Measurements from ENCODE around the gene ARHGAP30. TPM values are rescaled to one million over a fixed set of nuclear protein-coding genes. Genes with fewer than 3 reads are reported as not detected.

Gene ARHGAP30
- total and polyA plus RNA-seq, 9 donors, result 1.3 to 3.4 (median 2.9) TPM

- DNase-seq, result no peak
- Histone ChIP-seq H3K4me1 (ENCODE audit: control insufficient read depth, insufficient read depth, low read length) (peaks cover 1% of the 10 kb centered on the region), H3K36me3 (ENCODE audit: control insufficient read depth, insufficient read depth, low read length) (no peaks in the 10 kb centered on the region), H3K9me3 (replicated peaks; ENCODE audit: control insufficient read depth, low read depth, low read length) (no peaks in the 10 kb centered on the region), H3K4me3 (ENCODE audit: low read length) (no peak overlapping the region), H3K27me3 (ENCODE audit: control insufficient read depth, insufficient read depth, low read length) (no peaks in the 10 kb centered on the region), H3K27ac (ENCODE audit: low read length) (no peak overlapping the region)
- WGBS (ENCODE audit: insufficient coverage), result 80% methylated on average over 4 of the region's 5 CpGs
Measured at GRCh38 chr1:161091093-161091492, 21.4 kb upstream of the ARHGAP30 start.

- no peaks in the 10 kb centered on the region for H3K4me1 ChIP-seq (ENCODE audit: control insufficient read depth, insufficient read depth, low read length)
- H3K27ac ChIP-seq (ENCODE audit: low read length), result no peak overlapping the region
- H3K36me3 ChIP-seq (ENCODE audit: control insufficient read depth, insufficient read depth, low read length), result no peaks in the 10 kb centered on the region
- H3K27me3 ChIP-seq (ENCODE audit: control insufficient read depth, insufficient read depth, low read length), result no peaks in the 10 kb centered on the region
- no peak for DNase-seq
- no peak overlapping the region for H3K4me3 ChIP-seq (ENCODE audit: low read length)
- no CpG with 5 or more reads among the region's 3 CpGs for WGBS (ENCODE audit: insufficient coverage)
- H3K9me3 ChIP-seq (replicated peaks; ENCODE audit: control insufficient read depth, low read depth, low read length), result no peaks in the 10 kb centered on the region
Measured at GRCh38 chr1:161090617-161091016, 20.9 kb upstream of the ARHGAP30 start.

- Histone ChIP-seq H3K4me3 (ENCODE audit: low read length) (no peak overlapping the region), H3K36me3 (ENCODE audit: control insufficient read depth, insufficient read depth, low read length) (no peaks in the 10 kb centered on the region), H3K27me3 (ENCODE audit: control insufficient read depth, insufficient read depth, low read length) (no peaks in the 10 kb centered on the region), H3K4me1 (ENCODE audit: control insufficient read depth, insufficient read depth, low read length) (no peaks in the 10 kb centered on the region), H3K9me3 (replicated peaks; ENCODE audit: control insufficient read depth, low read depth, low read length) (no peaks in the 10 kb centered on the region), H3K27ac (ENCODE audit: low read length) (no peak overlapping the region)
- 94% methylated on average over 3 of the region's 5 CpGs for WGBS (ENCODE audit: insufficient coverage)
- no peak for DNase-seq
Measured at GRCh38 chr1:161089938-161090337, 20.2 kb upstream of the ARHGAP30 start.

- no peak for DNase-seq
- no peaks in the 10 kb centered on the region for H3K27me3 ChIP-seq (ENCODE audit: control insufficient read depth, insufficient read depth, low read length)
Measured at GRCh38 chr1:161089251-161089924, 19.7 kb upstream of the ARHGAP30 start, which contains the start of gene NECTIN4. TSS of gene NECTIN4 (minus strand) at chr1:161089558. CDS start at chr1:161089296, 262 bp downstream.

GRCh38 chr1:161088587-161089110 lies 19.0 kb upstream of the ARHGAP30 start:
- DNase-seq, result no peak
- Histone ChIP-seq H3K27me3 (ENCODE audit: control insufficient read depth, insufficient read depth, low read length) (no peaks in the 10 kb centered on the region), H3K4me3 (ENCODE audit: low read length) (no peak overlapping the region), H3K36me3 (ENCODE audit: control insufficient read depth, insufficient read depth, low read length) (no peaks in the 10 kb centered on the region), H3K4me1 (ENCODE audit: control insufficient read depth, insufficient read depth, low read length) (no peaks in the 10 kb centered on the region), H3K27ac (ENCODE audit: low read length) (no peak overlapping the region), H3K9me3 (replicated peaks; ENCODE audit: control insufficient read depth, low read depth, low read length) (no peaks in the 10 kb centered on the region)
- WGBS (ENCODE audit: insufficient coverage), result 67% methylated on average over 1 of the region's 3 CpGs

More at GRCh38 chr1:161089251-161089924, 19.7 kb upstream of the ARHGAP30 start, which contains the start of gene NECTIN4:
- no peaks in the 10 kb centered on the region for H3K4me1 ChIP-seq (ENCODE audit: control insufficient read depth, insufficient read depth, low read length)
- WGBS (ENCODE audit: insufficient coverage), result 47% methylated on average over 18 of the region's 22 CpGs
- no peaks in the 10 kb centered on the region for H3K9me3 ChIP-seq (replicated peaks; ENCODE audit: control insufficient read depth, low read depth, low read length)
- no peak within 1 kb of the TSS for H3K27ac ChIP-seq (ENCODE audit: low read length)
- H3K36me3 ChIP-seq (ENCODE audit: control insufficient read depth, insufficient read depth, low read length), result no peaks in the 10 kb centered on the region
- no peak within 1 kb of the TSS for H3K4me3 ChIP-seq (ENCODE audit: low read length)

GRCh38 chr1:161086457-161086856 lies 16.8 kb upstream of the ARHGAP30 start:
- Histone ChIP-seq H3K27ac (ENCODE audit: low read length) (no peak overlapping the region), H3K4me1 (ENCODE audit: control insufficient read depth, insufficient read depth, low read length) (no peaks in the 10 kb centered on the region), H3K36me3 (ENCODE audit: control insufficient read depth, insufficient read depth, low read length) (no peaks in the 10 kb centered on the region), H3K4me3 (ENCODE audit: low read length) (no peak overlapping the region), H3K27me3 (ENCODE audit: control insufficient read depth, insufficient read depth, low read length) (no peaks in the 10 kb centered on the region), H3K9me3 (replicated peaks; ENCODE audit: control insufficient read depth, low read depth, low read length) (no peaks in the 10 kb centered on the region)
- DNase-seq, result no peak
- WGBS (ENCODE audit: insufficient coverage), result 57% methylated on average over 3 of the region's 4 CpGs

GRCh38 chr1:161085165-161085564 lies 15.5 kb upstream of the ARHGAP30 start:
- no peak for DNase-seq
- H3K27me3 ChIP-seq (ENCODE audit: control insufficient read depth, insufficient read depth, low read length), result peaks cover under 1% of the 10 kb centered on the region
- WGBS (ENCODE audit: insufficient coverage), result no CpG with 5 or more reads among the region's 2 CpGs
- no peaks in the 10 kb centered on the region for H3K9me3 ChIP-seq (replicated peaks; ENCODE audit: control insufficient read depth, low read depth, low read length)
- no peak overlapping the region for H3K4me3 ChIP-seq (ENCODE audit: low read length)
- H3K27ac ChIP-seq (ENCODE audit: low read length), result no peak overlapping the region
- no peaks in the 10 kb centered on the region for H3K4me1 ChIP-seq (ENCODE audit: control insufficient read depth, insufficient read depth, low read length)
- no peaks in the 10 kb centered on the region for H3K36me3 ChIP-seq (ENCODE audit: control insufficient read depth, insufficient read depth, low read length)

GRCh38 chr1:161084597-161084988 lies 14.9 kb upstream of the ARHGAP30 start:
- no peak overlapping the region for H3K27ac ChIP-seq (ENCODE audit: low read length)
- no peaks in the 10 kb centered on the region for H3K36me3 ChIP-seq (ENCODE audit: control insufficient read depth, insufficient read depth, low read length)
- DNase-seq, result no peak
- H3K4me3 ChIP-seq (ENCODE audit: low read length), result no peak overlapping the region
- H3K9me3 ChIP-seq (replicated peaks; ENCODE audit: control insufficient read depth, low read depth, low read length), result no peaks in the 10 kb centered on the region
- WGBS (ENCODE audit: insufficient coverage), result no CpG with 5 or more reads among the region's 1 CpG
- H3K27me3 ChIP-seq (ENCODE audit: control insufficient read depth, insufficient read depth, low read length), result peaks cover 6% of the 10 kb centered on the region
- no peaks in the 10 kb centered on the region for H3K4me1 ChIP-seq (ENCODE audit: control insufficient read depth, insufficient read depth, low read length)

GRCh38 chr1:161083748-161084596 lies 14.3 kb upstream of the ARHGAP30 start:
- no peak overlapping the region for H3K27ac ChIP-seq (ENCODE audit: low read length)
- H3K9me3 ChIP-seq (replicated peaks; ENCODE audit: control insufficient read depth, low read depth, low read length), result no peaks in the 10 kb centered on the region
- WGBS (ENCODE audit: insufficient coverage), result 65% methylated on average over 3 of the region's 10 CpGs
- peaks cover 13% of the 10 kb centered on the region for H3K27me3 ChIP-seq (ENCODE audit: control insufficient read depth, insufficient read depth, low read length)
- no peaks in the 10 kb centered on the region for H3K36me3 ChIP-seq (ENCODE audit: control insufficient read depth, insufficient read depth, low read length)
- no peak for DNase-seq
- no peak overlapping the region for H3K4me3 ChIP-seq (ENCODE audit: low read length)
- H3K4me1 ChIP-seq (ENCODE audit: control insufficient read depth, insufficient read depth, low read length), result no peaks in the 10 kb centered on the region
